Dendritic cell treated with granulocyte-macrophage colony-stimulating factor and Interleukin-4, amounts not matched to agents 40 ng/mL and 50 ng/mL, for 4 days (primary cell): ENCODE measurements around the gene JPH4.
A peak's percentile ranks its signal among the peaks of the same experiment; 100 is the strongest.

ENCODE experiments used
- H3K27ac Mint-ChIP-seq: one replicate; pipeline ENCODE4 v1.8.0; 2022; ENCODE audit warnings: mild to moderate bottlenecking, mixed read lengths
- H3K27me3 Mint-ChIP-seq: one replicate; pipeline ENCODE4 v1.8.0; 2022; ENCODE audit warnings: mild to moderate bottlenecking, mixed read lengths
- H3K36me3 Mint-ChIP-seq: one replicate; pipeline ENCODE4 v1.8.0; 2022; ENCODE audit warnings: low read depth, mixed read lengths
- H3K4me1 Mint-ChIP-seq: one replicate; pipeline ENCODE4 v1.8.0; 2022; ENCODE audit warnings: low read depth, mixed read lengths
- H3K4me3 Mint-ChIP-seq: one replicate; pipeline ENCODE4 v1.8.0; 2022; ENCODE audit warnings: mild to moderate bottlenecking, moderate library complexity, mixed read lengths
- H3K9me3 Mint-ChIP-seq: one replicate; pipeline ENCODE4 v1.8.0; 2022; ENCODE audit warnings: mixed read lengths
- intact Hi-C: fragments of 100-400 bp; cut with micrococcal nuclease; formaldehyde crosslinking; loops from one replicate; pipeline ENCODE4 v1.15.0; 2022

The JPH4 gene

GRCh38 chr14:23559010-23559925, 19.3 kb downstream of the JPH4 start:
- Mint-ChIP-seq H3K4me3 (no peak overlapping the region), H3K9me3 (no peaks in the 10 kb centered on the region), H3K27ac (peak overlapping the region; percentile 13), H3K4me1 (peaks cover 73% of the 10 kb centered on the region), H3K36me3 (peaks cover 82% of the 10 kb centered on the region), H3K27me3 (no peaks in the 10 kb centered on the region)
- intact Hi-C loops: loop anchor here (1.0 kb wide), 1 partner anchor 81 kb away; no protein-coding TSS in a partner anchor

- intact Hi-C loops: loop anchor here (1.0 kb wide), 1 partner anchor 80 kb away; no protein-coding TSS in a partner anchor
- Mint-ChIP-seq H3K27ac (peak overlapping the region; percentile 13), H3K27me3 (no peaks in the 10 kb centered on the region), H3K9me3 (no peaks in the 10 kb centered on the region), H3K4me1 (peaks cover 67% of the 10 kb centered on the region), H3K36me3 (peaks cover 75% of the 10 kb centered on the region), H3K4me3 (no peak overlapping the region)
These were observed 20.1 kb downstream of the JPH4 start for GRCh38 chr14:23558346-23559009.

GRCh38 chr14:23557946-23558345, 20.6 kb downstream of the JPH4 start:
- Mint-ChIP-seq H3K9me3 (no peaks in the 10 kb centered on the region), H3K36me3 (peaks cover 69% of the 10 kb centered on the region), H3K27ac (peak overlapping the region; percentile 99), H3K27me3 (no peaks in the 10 kb centered on the region), H3K4me1 (peaks cover 62% of the 10 kb centered on the region), H3K4me3 (no peak overlapping the region)
- intact Hi-C loops: no loop called here

GRCh38 chr14:23557521-23557920, 21.1 kb downstream of the JPH4 start:
- Mint-ChIP-seq H3K27ac (peak overlapping the region; percentile 99), H3K4me3 (peak overlapping the region; percentile 51), H3K36me3 (peaks cover 65% of the 10 kb centered on the region), H3K27me3 (no peaks in the 10 kb centered on the region), H3K4me1 (peaks cover 59% of the 10 kb centered on the region), H3K9me3 (no peaks in the 10 kb centered on the region)
- intact Hi-C loops: no loop called here

GRCh38 chr14:23556700-23557440, 21.7 kb downstream of the JPH4 start:
- Mint-ChIP-seq H3K27me3 (no peaks in the 10 kb centered on the region), H3K9me3 (no peaks in the 10 kb centered on the region), H3K27ac (peak overlapping the region; percentile 99), H3K4me1 (peaks cover 56% of the 10 kb centered on the region), H3K36me3 (peaks cover 58% of the 10 kb centered on the region), H3K4me3 (peak overlapping the region; percentile 98)
- intact Hi-C loops: no loop called here

- H3K9me3 Mint-ChIP-seq: no peaks in the 10 kb centered on the region
- H3K36me3 Mint-ChIP-seq: peaks cover 51% of the 10 kb centered on the region
- peak within 1 kb of the TSS; percentile 98 for H3K4me3 Mint-ChIP-seq
- no peaks in the 10 kb centered on the region for H3K27me3 Mint-ChIP-seq
- H3K4me1 Mint-ChIP-seq: peaks cover 53% of the 10 kb centered on the region
- intact Hi-C loops: no loop called here
- H3K27ac Mint-ChIP-seq: peak within 1 kb of the TSS; percentile 99
These were observed 22.5 kb downstream of the JPH4 start, which contains the start of gene THTPA for GRCh38 chr14:23555882-23556699. Gene THTPA (plus strand): TSS chr14:23556271. CDS start chr14:23556758, 487 bp downstream.

GRCh38 chr14:23555533-23555881, 23.1 kb downstream of the JPH4 start:
- intact Hi-C loops: no loop called here
- Mint-ChIP-seq H3K27ac (peak overlapping the region; percentile 99), H3K4me1 (peaks cover 48% of the 10 kb centered on the region), H3K4me3 (peak overlapping the region; percentile 98), H3K27me3 (no peaks in the 10 kb centered on the region), H3K9me3 (no peaks in the 10 kb centered on the region), H3K36me3 (peaks cover 45% of the 10 kb centered on the region)

- Mint-ChIP-seq H3K4me1 (peaks cover 17% of the 10 kb centered on the region), H3K4me3 (no peak within 1 kb of the TSS), H3K9me3 (no peaks in the 10 kb centered on the region), H3K36me3 (peaks cover 8% of the 10 kb centered on the region), H3K27ac (no peak within 1 kb of the TSS), H3K27me3 (no peaks in the 10 kb centered on the region)
- intact Hi-C loops: no loop called here
These were observed 27.1 kb downstream of the JPH4 start, which contains the start of gene ZFHX2 for GRCh38 chr14:23551266-23552028. Gene ZFHX2 (minus strand): TSS chr14:23551765. CDS start chr14:23535325, 16,440 bp downstream.

- peaks cover 13% of the 10 kb centered on the region for H3K4me1 Mint-ChIP-seq
- no peaks in the 10 kb centered on the region for H3K27me3 Mint-ChIP-seq
- H3K27ac Mint-ChIP-seq: no peak overlapping the region
- no peaks in the 10 kb centered on the region for H3K9me3 Mint-ChIP-seq
- H3K36me3 Mint-ChIP-seq: peaks cover 2% of the 10 kb centered on the region
- no peak overlapping the region for H3K4me3 Mint-ChIP-seq
- intact Hi-C loops: no loop called here
These were observed 27.8 kb downstream of the JPH4 start for GRCh38 chr14:23550812-23551265.

GRCh38 chr14:23550131-23550811, 28.3 kb downstream of the JPH4 start:
- Mint-ChIP-seq H3K4me1 (peaks cover 15% of the 10 kb centered on the region), H3K9me3 (no peaks in the 10 kb centered on the region), H3K27ac (no peak overlapping the region), H3K4me3 (no peak overlapping the region), H3K27me3 (peaks cover 2% of the 10 kb centered on the region), H3K36me3 (no peaks in the 10 kb centered on the region)
- intact Hi-C loops: no loop called here

GRCh38 chr14:23548351-23549318, 30.0 kb downstream of the JPH4 start:
- Mint-ChIP-seq H3K36me3 (no peaks in the 10 kb centered on the region), H3K27me3 (peaks cover 2% of the 10 kb centered on the region), H3K4me3 (no peak overlapping the region), H3K4me1 (peaks cover 22% of the 10 kb centered on the region), H3K9me3 (no peaks in the 10 kb centered on the region), H3K27ac (no peak overlapping the region)
- intact Hi-C loops: no loop called here
